GM12892 (cell line): Measurements from ENCODE around the gene RICTOR.

Source experiments
- POLR2A ChIP-seq: IDR thresholded peaks from 2 replicates; pipeline ENCODE4 v1.6.1; 2011; ENCODE audit warnings: low read depth, low read length, control low read depth
- POLR2AphosphoS5 ChIP-seq: IDR thresholded peaks from 2 replicates; pipeline ENCODE4 v1.6.1; 2011; ENCODE audit warnings: low read depth, low read length, control low read depth
- TAF1 ChIP-seq: IDR thresholded peaks from 2 replicates; pipeline ENCODE4 v1.6.1; 2011; ENCODE audit warnings: low read depth, mild to moderate bottlenecking, control low read depth, low read length, borderline replicate concordance

GRCh38 chr5:39076757-39077728 lies 2.8 kb upstream of the RICTOR start:
- TF ChIP-seq POLR2A (no peak), POLR2AphosphoS5 (no peak), TAF1 (no peak)
